BLaER1 (cell line): Measurements from ENCODE around the gene COL18A1.

Experiments used
- H3K27ac ChIP-seq: shearing (Covaris generic); formaldehyde crosslinking; 2 replicates; pipeline ENCODE4 v1.8.1; 2022
- H3K27me3 ChIP-seq: shearing (Covaris generic); formaldehyde crosslinking; 2 replicates; pipeline ENCODE4 v1.8.1; 2022
- H3K36me3 ChIP-seq: shearing (Covaris generic); formaldehyde crosslinking; 2 replicates; pipeline ENCODE4 v1.8.1; 2022
- H3K4me1 ChIP-seq: shearing (Covaris generic); formaldehyde crosslinking; 2 replicates; pipeline ENCODE4 v1.8.1; 2022
- H3K4me2 ChIP-seq: shearing (Covaris generic); formaldehyde crosslinking; 2 replicates; pipeline ENCODE4 v1.8.1; 2022
- H3K4me3 ChIP-seq: shearing (Covaris generic); formaldehyde crosslinking; 2 replicates; pipeline ENCODE4 v1.8.1; 2022
- H3K9ac ChIP-seq: shearing (Covaris generic); formaldehyde crosslinking; 2 replicates; pipeline ENCODE4 v1.8.1; 2022
- H3K9me3 ChIP-seq: shearing (Covaris generic); formaldehyde crosslinking; 2 replicates; pipeline ENCODE4 v1.8.1; 2022
- H4K20me1 ChIP-seq: shearing (Covaris generic); formaldehyde crosslinking; 2 replicates; pipeline ENCODE4 v1.8.1; 2022
- Cebpa-rat ChIP-seq: shearing (Covaris generic); IDR thresholded peaks from 2 replicates; pipeline ENCODE4 v1.8.1; 2022

Gene COL18A1

GRCh38 chr21:45542667-45543370 lies 137.9 kb downstream of the COL18A1 start:
- H4K20me1 ChIP-seq, result peaks cover 35% of the 10 kb centered on the region
- H3K27ac ChIP-seq, result peak overlapping the region; percentile 85
- H3K36me3 ChIP-seq, result peaks cover 25% of the 10 kb centered on the region
- peak overlapping the region; percentile 85 for H3K9ac ChIP-seq
- no peaks in the 10 kb centered on the region for H3K27me3 ChIP-seq
- H3K9me3 ChIP-seq, result no peaks in the 10 kb centered on the region
- peaks cover 51% of the 10 kb centered on the region for H3K4me1 ChIP-seq
- H3K4me2 ChIP-seq, result peak overlapping the region; percentile 99
- peak overlapping the region; percentile 72 for H3K4me3 ChIP-seq
- no peak for TF ChIP-seq Cebpa-rat

- Histone ChIP-seq H3K27ac (peak overlapping the region; percentile 85), H3K4me1 (peaks cover 51% of the 10 kb centered on the region), H4K20me1 (peaks cover 30% of the 10 kb centered on the region), H3K36me3 (peaks cover 20% of the 10 kb centered on the region), H3K4me3 (peak overlapping the region; percentile 72), H3K9me3 (no peaks in the 10 kb centered on the region), H3K4me2 (peak overlapping the region; percentile 99), H3K27me3 (no peaks in the 10 kb centered on the region), H3K9ac (peak overlapping the region; percentile 85)
- no peak for TF ChIP-seq Cebpa-rat
These were observed 138.4 kb downstream of the COL18A1 start for GRCh38 chr21:45543371-45543709.

GRCh38 chr21:45543710-45544448 lies 138.9 kb downstream of the COL18A1 start:
- Histone ChIP-seq H3K36me3 (peaks cover 14% of the 10 kb centered on the region), H3K27me3 (no peaks in the 10 kb centered on the region), H3K4me3 (peak overlapping the region; percentile 72), H3K27ac (peak overlapping the region; percentile 85), H3K4me2 (peak overlapping the region; percentile 99), H3K9me3 (no peaks in the 10 kb centered on the region), H3K4me1 (peaks cover 48% of the 10 kb centered on the region), H4K20me1 (peaks cover 25% of the 10 kb centered on the region), H3K9ac (peak overlapping the region; percentile 85)
- no peak for TF ChIP-seq Cebpa-rat

- no peak for TF ChIP-seq Cebpa-rat
- Histone ChIP-seq H3K4me2 (peak overlapping the region; percentile 99), H4K20me1 (peaks cover 17% of the 10 kb centered on the region), H3K36me3 (peaks cover 7% of the 10 kb centered on the region), H3K9ac (peak overlapping the region; percentile 85), H3K27ac (peak overlapping the region; percentile 85; the same call in 1 of the 2 replicates), H3K27me3 (no peaks in the 10 kb centered on the region), H3K4me3 (no peak overlapping the region), H3K9me3 (no peaks in the 10 kb centered on the region), H3K4me1 (peaks cover 46% of the 10 kb centered on the region)
These were observed 139.7 kb downstream of the COL18A1 start for GRCh38 chr21:45544449-45545235.

- no peak for TF ChIP-seq Cebpa-rat
- no peaks in the 10 kb centered on the region for H3K27me3 ChIP-seq
These were observed 140.2 kb downstream of the COL18A1 start for GRCh38 chr21:45545236-45545570.

GRCh38 chr21:45545691-45546531 lies 140.9 kb downstream of the COL18A1 start:
- Histone ChIP-seq H3K9ac (no peak overlapping the region), H3K27me3 (no peaks in the 10 kb centered on the region), H4K20me1 (peaks cover 4% of the 10 kb centered on the region; the same call in 1 of the 2 replicates)

More at GRCh38 chr21:45545236-45545570, 140.2 kb downstream of the COL18A1 start:
- Histone ChIP-seq H3K4me1 (peaks cover 46% of the 10 kb centered on the region), H3K9ac (no peak overlapping the region), H3K4me2 (no peak overlapping the region), H3K9me3 (no peaks in the 10 kb centered on the region), H3K36me3 (peaks cover 1% of the 10 kb centered on the region; the same call in 1 of the 2 replicates), H3K4me3 (no peak overlapping the region), H3K27ac (no peak overlapping the region), H4K20me1 (peaks cover 12% of the 10 kb centered on the region)

GRCh38 chr21:45546636-45547544 lies 141.9 kb downstream of the COL18A1 start:
- H3K4me2 ChIP-seq, result no peak overlapping the region
- H3K36me3 ChIP-seq, result no peaks in the 10 kb centered on the region
- H3K9me3 ChIP-seq, result no peaks in the 10 kb centered on the region
- H3K4me3 ChIP-seq, result no peak overlapping the region
- H3K9ac ChIP-seq, result no peak overlapping the region
- H4K20me1 ChIP-seq, result no peaks in the 10 kb centered on the region
- TF ChIP-seq Cebpa-rat, result no peak
- no peak overlapping the region for H3K27ac ChIP-seq
- no peaks in the 10 kb centered on the region for H3K27me3 ChIP-seq
- H3K4me1 ChIP-seq, result peaks cover 46% of the 10 kb centered on the region

More at GRCh38 chr21:45545691-45546531, 140.9 kb downstream of the COL18A1 start:
- H3K27ac ChIP-seq, result no peak overlapping the region
- no peak overlapping the region for H3K4me2 ChIP-seq
- H3K4me3 ChIP-seq, result no peak overlapping the region
- no peak for TF ChIP-seq Cebpa-rat
- H3K4me1 ChIP-seq, result peaks cover 43% of the 10 kb centered on the region
- no peaks in the 10 kb centered on the region for H3K9me3 ChIP-seq
- H3K36me3 ChIP-seq, result no peaks in the 10 kb centered on the region

- no peaks in the 10 kb centered on the region for H3K27me3 ChIP-seq
- no peaks in the 10 kb centered on the region for H3K9me3 ChIP-seq
- H3K36me3 ChIP-seq, result no peaks in the 10 kb centered on the region
- no peak overlapping the region for H3K4me3 ChIP-seq
- H3K27ac ChIP-seq, result no peak overlapping the region
- no peak overlapping the region for H3K9ac ChIP-seq
- H3K4me2 ChIP-seq, result no peak overlapping the region
- no peaks in the 10 kb centered on the region for H4K20me1 ChIP-seq
- TF ChIP-seq Cebpa-rat, result no peak
- peaks cover 52% of the 10 kb centered on the region for H3K4me1 ChIP-seq
These were observed 142.6 kb downstream of the COL18A1 start for GRCh38 chr21:45547545-45547900.
